T-cell (primary cell): Measurements from ENCODE around the gene TLE4. TPM values are rescaled to one million over a fixed set of nuclear protein-coding genes. Genes with fewer than 3 reads are reported as not detected.

Experiments
- ATAC-seq, 4 experiments: fragments of 200-7000 bp in 3 of 4; fragments of 150-1000 bp in 1 of 4; cut with Tn5 transposase; replicated peaks in 1 of 4; 1 replicate in 3 of 4; 2 replicates in 1 of 4; pipeline ENCODE4 v1.10.0; 2021; ENCODE audit warnings: moderate library complexity in 3 of 4, mild to moderate bottlenecking in 2 of 4, moderate number of reproducible peaks in 1 of 4
- CTCF ChIA-PET, 2 donors: fragments of 300-600 bp; sonication (Branson Sonifier 250); formaldehyde crosslinking; loops; one replicate each; lab custom pipeline; 2022; ENCODE audit warnings: antibody characterized with exemption in 2 of 2; lab: Charles Lee
- POLR2A ChIA-PET, 2 donors: fragments of 300-600 bp; sonication (Branson Sonifier 250); formaldehyde crosslinking; loops; one replicate each; lab custom pipeline; 2022; ENCODE audit warnings: antibody characterized with exemption in 2 of 2; lab: Charles Lee
- DNase-seq, 35 experiments: peaks; one replicate each; pipeline versions ENCODE4 v3.0.0 to v3.0.0-alpha.2; 2013 to 2023
- H3K27ac ChIP-seq: one replicate; pipeline ENCODE4 v1.5.1; 2013; ENCODE audit warnings: low read length
- H3K27me3 ChIP-seq, 2 experiments: replicated peaks in 1 of 2; 1 replicate in 1 of 2; 2 replicates in 1 of 2; pipeline versions ENCODE4 v1.6.1 to v1.7.0; 2013; ENCODE audit warnings: low read length in 1 of 2, mixed read lengths in 1 of 2; ENCODE audit not compliant: control insufficient read depth in 2 of 2, insufficient read depth in 2 of 2; ENCODE audit errors: extremely low read depth in 1 of 2
- H3K36me3 ChIP-seq, 2 donors: 1 replicate in 1 of 2; 2 replicates in 1 of 2; pipeline versions ENCODE4 v1.6.1 to v1.7.0; 2013; ENCODE audit warnings: low read length in 1 of 2; ENCODE audit not compliant: control insufficient read depth in 2 of 2, insufficient read depth in 1 of 2; ENCODE audit errors: extremely low read depth in 1 of 2
- H3K4me1 ChIP-seq, 2 experiments: 1 replicate in 1 of 2; 2 replicates in 1 of 2; pipeline versions ENCODE4 v1.6.1 to v1.7.0; 2013; ENCODE audit warnings: low read length in 2 of 2, mixed read lengths in 1 of 2; ENCODE audit not compliant: insufficient read depth in 2 of 2, control insufficient read depth in 1 of 2; ENCODE audit errors: extremely low read depth in 1 of 2
- H3K4me3 ChIP-seq, 2 donors: 1 replicate in 1 of 2; 2 replicates in 1 of 2; pipeline versions ENCODE4 v1.5.1 to v1.7.0; 2013; ENCODE audit warnings: mild to moderate bottlenecking in 2 of 2, low read length in 1 of 2, moderate library complexity in 1 of 2; ENCODE audit not compliant: control insufficient read depth in 1 of 2; ENCODE audit errors: extremely low read depth in 1 of 2
- H3K9me3 ChIP-seq: 2 replicates; pipeline ENCODE4 v1.7.0; 2013
- H3K27ac Mint-ChIP-seq, 2 donors: one replicate each; pipeline ENCODE4 v1.8.0; 2020 to 2021; ENCODE audit warnings: mild to moderate bottlenecking in 2 of 2, mixed read lengths in 2 of 2
- H3K27me3 Mint-ChIP-seq, 2 donors: one replicate each; pipeline ENCODE4 v1.8.0; 2021 to 2022; ENCODE audit warnings: mixed read lengths in 2 of 2
- H3K36me3 Mint-ChIP-seq: one replicate; pipeline ENCODE4 v1.8.0; 2021; ENCODE audit warnings: mixed read lengths
- H3K4me1 Mint-ChIP-seq, 3 donors: one replicate each; pipeline ENCODE4 v1.8.0; 2020 to 2022; ENCODE audit warnings: mixed read lengths in 3 of 3, mild to moderate bottlenecking in 1 of 3
- H3K4me3 Mint-ChIP-seq, 3 donors: one replicate each; pipeline ENCODE4 v1.8.0; 2020 to 2022; ENCODE audit warnings: mild to moderate bottlenecking in 3 of 3, mixed read lengths in 3 of 3, moderate library complexity in 3 of 3
- H3K9me3 Mint-ChIP-seq, 3 donors: one replicate each; pipeline ENCODE4 v1.8.0; 2020 to 2022; ENCODE audit warnings: mixed read lengths in 3 of 3
- WGBS: methylation state at CpG from one replicate; pipeline ENCODE4 v1.1.5; 2013; ENCODE audit warnings: missing lambda C conversion rate; ENCODE audit not compliant: insufficient coverage; 5-methylcytosine and 5-hydroxymethylcytosine counted together
- total RNA-seq, 35 experiments: library from RNA in 6 of 35; stranded (reverse) in 6 of 35; fragments of 120-200 nt in 1 of 35; gene quantifications; one replicate each; pipeline versions ENCODE4 v1.2.1 to v1.2.4 and lab custom pipeline; 2013 to 2026

Gene TLE4
- total RNA-seq, 5 donors from 2014 or later (not counting 1 experiment from before 2014, with no cell fraction given): 65.9 to 138 (median 78.7) TPM

DNA sequence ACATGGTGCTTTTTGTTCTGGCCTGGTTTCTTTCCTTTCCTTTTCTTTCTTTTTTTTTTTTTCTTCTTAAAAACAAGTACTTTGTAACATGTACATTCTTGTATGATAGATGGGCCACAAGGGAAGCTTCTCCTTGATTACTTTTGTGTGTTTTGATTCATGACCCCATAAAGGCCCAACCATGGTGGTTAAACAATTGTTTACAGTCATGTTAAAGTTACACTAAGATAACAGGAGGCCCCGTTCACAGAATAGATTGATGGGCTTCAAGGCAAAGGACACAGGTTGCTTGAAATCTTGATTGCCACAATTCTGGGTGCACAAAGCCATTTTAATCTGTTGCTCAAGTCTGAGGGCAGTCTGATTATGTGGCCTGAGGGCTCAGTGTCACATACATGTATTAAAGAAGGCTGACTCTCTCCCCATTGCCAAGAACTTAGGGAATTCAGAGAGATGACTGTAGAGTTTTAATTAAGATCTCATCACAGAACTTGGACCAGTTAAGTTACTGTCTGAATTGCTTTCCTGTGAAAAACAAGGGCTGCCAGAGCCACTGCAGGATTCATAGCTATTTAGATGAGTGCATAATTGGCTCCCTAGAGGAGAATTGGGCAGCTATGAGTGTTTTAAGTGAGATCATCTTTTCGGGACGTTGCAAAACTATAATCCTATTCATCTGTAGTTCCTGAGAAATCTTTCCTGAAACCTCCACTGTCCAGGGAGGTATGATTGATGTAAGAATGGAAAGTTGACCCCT is 163.4 kb downstream of the TLE4 start:
- CTCF ChIA-PET: no interaction called here

GRCh38 chr9:79736051-79736450 is 164.3 kb downstream of the TLE4 start:
- Mint-ChIP-seq H3K9me3 (peaks cover 2 to 8% (median 3%) of the 10 kb centered on the region in 3 donors), H3K27ac (no peak overlapping the region), H3K4me1 (peaks cover 0 to 7% (median 4%) of the 10 kb centered on the region in 3 donors), H3K36me3 (no peaks in the 10 kb centered on the region), H3K27me3 (no peaks in the 10 kb centered on the region), H3K4me3 (no peak overlapping the region)
- ChIA-PET POLR2A (no interaction called here), CTCF (no interaction called here)
- Histone ChIP-seq H3K27me3 (no peaks in the 10 kb centered on the region), H3K4me3 (no peak overlapping the region), H3K4me1 (peaks cover 0 to 2% of the 10 kb centered on the region in 2 experiments), H3K36me3 (no peaks in the 10 kb centered on the region), H3K9me3 (no peaks in the 10 kb centered on the region), H3K27ac (no peak overlapping the region)
- no peak for ATAC-seq
- 95% methylated on average over 4 of the region's 5 CpGs for WGBS
- no peak for DNase-seq

More for the DNA sequence above, 163.4 kb downstream of the TLE4 start:
- Histone ChIP-seq H3K9me3 (no peaks in the 10 kb centered on the region), H3K27me3 (no peaks in the 10 kb centered on the region), H3K27ac (no peak overlapping the region), H3K4me1 (peaks cover 0 to 2% of the 10 kb centered on the region in 2 experiments), H3K4me3 (no peak overlapping the region), H3K36me3 (no peaks in the 10 kb centered on the region)
- Mint-ChIP-seq H3K4me1 (peaks cover 0 to 7% (median 4%) of the 10 kb centered on the region in 3 donors), H3K27ac (no peak overlapping the region), H3K36me3 (no peaks in the 10 kb centered on the region), H3K9me3 (peaks cover 2 to 8% (median 3%) of the 10 kb centered on the region in 3 donors), H3K27me3 (no peaks in the 10 kb centered on the region), H3K4me3 (no peak overlapping the region)
- POLR2A ChIA-PET: interaction anchor here in 1 of 2 donors (0.7 kb wide), 1 partner anchor 265 kb away, joined by 4 read pairs; no protein-coding TSS in a partner anchor
- ATAC-seq (no peak), DNase-seq (no peak)
- WGBS: no CpG with 5 or more reads among the region's 3 CpGs

- Histone ChIP-seq H3K4me1 (no peaks in the 10 kb centered on the region), H3K27me3 (no peaks in the 10 kb centered on the region), H3K36me3 (no peaks in the 10 kb centered on the region), H3K4me3 (no peak overlapping the region), H3K9me3 (no peaks in the 10 kb centered on the region), H3K27ac (no peak overlapping the region)
- H3K9me3 Mint-ChIP-seq: no peaks in the 10 kb centered on the region
- DNase-seq (no peak), ATAC-seq (no peak)
- ChIA-PET POLR2A (no interaction called here), CTCF (interaction anchor here in 1 of 2 donors (0.8 kb wide), 1 partner anchor 211 kb away, joined by 3 read pairs; no protein-coding TSS in a partner anchor)
- H3K27me3 Mint-ChIP-seq: no peaks in the 10 kb centered on the region
- H3K36me3 Mint-ChIP-seq: no peaks in the 10 kb centered on the region
- no peak overlapping the region for H3K4me3 Mint-ChIP-seq
- H3K27ac Mint-ChIP-seq: no peak overlapping the region
- no CpG with 5 or more reads among the region's 3 CpGs for WGBS
- no peaks in the 10 kb centered on the region for H3K4me1 Mint-ChIP-seq
Measured at GRCh38 chr9:79741381-79741780, 169.6 kb downstream of the TLE4 start.

GRCh38 chr9:79742110-79742721 is 170.5 kb downstream of the TLE4 start:
- POLR2A ChIA-PET: no interaction called here
- no peak overlapping the region for H3K4me3 Mint-ChIP-seq
- Histone ChIP-seq H3K4me1 (no peaks in the 10 kb centered on the region), H3K9me3 (no peaks in the 10 kb centered on the region), H3K27ac (no peak overlapping the region), H3K4me3 (no peak overlapping the region), H3K27me3 (no peaks in the 10 kb centered on the region), H3K36me3 (no peaks in the 10 kb centered on the region)
- no peaks in the 10 kb centered on the region for H3K27me3 Mint-ChIP-seq
- H3K9me3 Mint-ChIP-seq: no peaks in the 10 kb centered on the region
- no peak for DNase-seq
- no peak for ATAC-seq
- H3K36me3 Mint-ChIP-seq: no peaks in the 10 kb centered on the region
- CTCF ChIA-PET: no interaction called here
- WGBS: 56% methylated on average over 2 of the region's 4 CpGs
- no peaks in the 10 kb centered on the region for H3K4me1 Mint-ChIP-seq
- H3K27ac Mint-ChIP-seq: no peak overlapping the region

GRCh38 chr9:79744521-79744920 is 172.8 kb downstream of the TLE4 start:
- Histone ChIP-seq H3K36me3 (no peaks in the 10 kb centered on the region), H3K27me3 (no peaks in the 10 kb centered on the region), H3K27ac (no peak overlapping the region), H3K4me3 (no peak overlapping the region), H3K9me3 (no peaks in the 10 kb centered on the region), H3K4me1 (no peaks in the 10 kb centered on the region)
- Mint-ChIP-seq H3K9me3 (no peaks in the 10 kb centered on the region), H3K27ac (no peak overlapping the region), H3K4me1 (no peaks in the 10 kb centered on the region), H3K27me3 (peaks cover 0 to 4% of the 10 kb centered on the region in 2 donors), H3K36me3 (no peaks in the 10 kb centered on the region), H3K4me3 (no peak overlapping the region)
- ATAC-seq (no peak), DNase-seq (no peak)
- POLR2A ChIA-PET: no interaction called here
- WGBS: 67% methylated on average over 1 of the region's 6 CpGs
- CTCF ChIA-PET: no interaction called here

DNA sequence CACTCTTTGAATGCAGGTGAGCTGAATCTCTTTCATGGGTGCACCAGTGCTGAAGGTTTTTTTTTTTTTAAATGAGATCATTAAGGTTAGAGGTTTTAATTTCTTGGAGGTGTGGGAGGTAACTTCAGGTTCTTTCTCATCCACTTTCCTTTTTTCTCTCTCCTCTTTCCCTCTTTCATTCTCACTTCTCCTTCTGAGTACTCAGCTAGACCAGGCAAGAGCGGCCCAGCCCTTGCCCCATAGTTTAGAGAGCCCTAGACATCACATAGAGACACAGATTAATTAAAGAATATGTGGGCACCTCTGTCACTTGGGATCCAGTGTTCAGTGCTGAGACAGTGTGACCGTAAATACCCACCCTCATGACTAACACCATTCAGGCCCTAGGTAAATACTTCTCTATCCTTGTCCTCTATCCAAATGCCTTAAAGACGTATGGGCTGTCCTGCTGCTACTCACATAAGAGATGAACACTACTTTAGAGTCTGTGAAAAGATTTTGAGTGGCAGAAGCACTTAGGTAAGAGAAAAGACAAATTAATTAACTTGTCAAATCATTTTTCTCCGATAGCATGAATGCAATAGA is 174.1 kb downstream of the TLE4 start:
- H3K4me3 ChIP-seq: no peak overlapping the region
- WGBS: 80% methylated on average over 2 of the region's 4 CpGs
- no peak overlapping the region for H3K4me3 Mint-ChIP-seq
- no peaks in the 10 kb centered on the region for H3K36me3 Mint-ChIP-seq
- H3K27ac ChIP-seq: no peak overlapping the region
- ChIA-PET CTCF (no interaction called here), POLR2A (no interaction called here)
- no peaks in the 10 kb centered on the region for H3K27me3 ChIP-seq
- no peak for DNase-seq
- H3K27me3 Mint-ChIP-seq: peaks cover 0 to 4% of the 10 kb centered on the region in 2 donors
- H3K36me3 ChIP-seq: no peaks in the 10 kb centered on the region
- H3K4me1 Mint-ChIP-seq: no peaks in the 10 kb centered on the region
- ATAC-seq: no peak
- no peak overlapping the region for H3K27ac Mint-ChIP-seq
- H3K9me3 ChIP-seq: no peaks in the 10 kb centered on the region
- no peaks in the 10 kb centered on the region for H3K4me1 ChIP-seq
- no peaks in the 10 kb centered on the region for H3K9me3 Mint-ChIP-seq
